Prostate gland (tissue), 2 donors: ENCODE data around the gene HDAC4.

Experiments used
- POLR2AphosphoS5 ChIP-seq: sonication (generic); formaldehyde crosslinking; IDR thresholded peaks from one replicate; pipeline ENCODE4 v1.6.1; 2017; ENCODE audit warnings: antibody characterized with exemption
- TF ChIP-seq, protein P1 (sequence below), 4 experiments: fragments of 200-600 bp in 2 of 4; fragments of 450-650 bp in 2 of 4; sonication (generic) in 2 of 4; IDR thresholded peaks; 1 replicate in 3 of 4; 2 replicates in 1 of 4; pipeline ENCODE4 v1.5.1; 2016 to 2019; ENCODE audit warnings: antibody characterized with exemption in 4 of 4, mild to moderate bottlenecking in 2 of 4, moderate library complexity in 2 of 4

DNA sequence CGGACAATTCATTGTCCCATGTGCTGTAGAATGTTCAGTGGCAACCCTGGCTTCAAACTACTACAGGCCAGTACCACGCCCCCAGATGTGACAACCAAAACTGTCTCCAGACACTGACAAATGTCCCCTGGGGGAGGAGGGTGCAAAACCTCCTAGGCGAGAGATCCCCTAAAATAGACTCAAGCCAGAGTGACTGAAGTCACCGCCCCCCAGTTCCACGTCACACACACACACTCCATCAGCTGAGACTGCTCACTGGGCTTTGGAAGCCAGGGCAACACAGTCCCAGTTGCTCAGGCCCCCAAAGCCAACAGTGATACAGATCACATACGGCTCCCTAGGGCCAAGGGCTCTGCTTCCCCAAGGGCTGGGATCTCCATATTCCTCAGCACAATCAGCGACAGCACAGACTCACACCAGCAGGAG, 19.1 kb downstream of the HDAC4 start:
- TF ChIP-seq, protein P1, sequence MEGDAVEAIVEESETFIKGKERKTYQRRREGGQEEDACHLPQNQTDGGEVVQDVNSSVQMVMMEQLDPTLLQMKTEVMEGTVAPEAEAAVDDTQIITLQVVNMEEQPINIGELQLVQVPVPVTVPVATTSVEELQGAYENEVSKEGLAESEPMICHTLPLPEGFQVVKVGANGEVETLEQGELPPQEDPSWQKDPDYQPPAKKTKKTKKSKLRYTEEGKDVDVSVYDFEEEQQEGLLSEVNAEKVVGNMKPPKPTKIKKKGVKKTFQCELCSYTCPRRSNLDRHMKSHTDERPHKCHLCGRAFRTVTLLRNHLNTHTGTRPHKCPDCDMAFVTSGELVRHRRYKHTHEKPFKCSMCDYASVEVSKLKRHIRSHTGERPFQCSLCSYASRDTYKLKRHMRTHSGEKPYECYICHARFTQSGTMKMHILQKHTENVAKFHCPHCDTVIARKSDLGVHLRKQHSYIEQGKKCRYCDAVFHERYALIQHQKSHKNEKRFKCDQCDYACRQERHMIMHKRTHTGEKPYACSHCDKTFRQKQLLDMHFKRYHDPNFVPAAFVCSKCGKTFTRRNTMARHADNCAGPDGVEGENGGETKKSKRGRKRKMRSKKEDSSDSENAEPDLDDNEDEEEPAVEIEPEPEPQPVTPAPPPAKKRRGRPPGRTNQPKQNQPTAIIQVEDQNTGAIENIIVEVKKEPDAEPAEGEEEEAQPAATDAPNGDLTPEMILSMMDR (IDR thresholded peaks at IDR 0.05) = no peak
- no peak for TF ChIP-seq POLR2AphosphoS5
